ENCODE measurements around the gene A1CF.

Gene A1CF

DNA sequence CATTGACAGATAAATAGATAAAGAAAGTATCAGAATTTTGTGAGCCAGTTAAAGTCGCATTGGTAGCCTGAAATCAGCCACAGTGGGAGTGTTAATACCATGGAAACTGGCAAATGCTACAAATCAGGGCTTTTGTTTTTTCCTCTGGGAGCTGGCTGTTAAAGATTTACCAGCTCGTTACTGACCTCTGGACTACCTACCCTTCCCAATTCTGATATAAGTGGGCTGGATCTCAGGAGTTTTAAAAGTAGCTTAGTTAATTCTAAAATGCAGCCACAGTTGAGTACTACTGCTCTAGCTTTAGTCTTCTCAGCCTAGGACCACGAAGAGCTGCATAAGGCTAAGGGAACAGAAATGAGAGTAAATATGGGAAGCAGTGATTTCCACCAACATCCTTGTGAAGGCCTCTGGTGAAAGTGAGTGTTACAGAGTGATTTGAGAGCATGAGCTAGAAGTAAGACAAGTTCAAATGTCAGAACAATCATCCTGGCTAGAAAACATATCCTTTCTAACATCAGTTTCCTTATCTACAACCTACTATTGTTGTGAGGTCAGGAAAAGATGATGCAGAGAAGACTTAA is 53.2 kb downstream of the A1CF start:
- H3K27me3 ChIP-seq (ENCODE audit: insufficient read depth, low read length, poor library complexity) = no peaks in the 10 kb centered on the region
- no peak overlapping the region for H2AFZ ChIP-seq (ENCODE audit: low read depth, low read length)
- H3K36me3 ChIP-seq (ENCODE audit: insufficient read depth, low read length) = no peaks in the 10 kb centered on the region
- no peaks in the 10 kb centered on the region for H3K79me2 ChIP-seq (ENCODE audit: insufficient read depth, low read length)
- no peak overlapping the region for H3K4me3 ChIP-seq (ENCODE audit: low read depth in 1 of 2, low read length in 2 of 2)
- DNase-seq (no peak), ATAC-seq (ENCODE audit: insufficient read depth, low read depth) (no peak)
- TF ChIP-seq EZH2 (IDR thresholded peaks at IDR 0.05; ENCODE audit: borderline replicate concordance, low read depth, low read length, severe bottlenecking) = no peak
- TF ChIP-seq, protein P1, sequence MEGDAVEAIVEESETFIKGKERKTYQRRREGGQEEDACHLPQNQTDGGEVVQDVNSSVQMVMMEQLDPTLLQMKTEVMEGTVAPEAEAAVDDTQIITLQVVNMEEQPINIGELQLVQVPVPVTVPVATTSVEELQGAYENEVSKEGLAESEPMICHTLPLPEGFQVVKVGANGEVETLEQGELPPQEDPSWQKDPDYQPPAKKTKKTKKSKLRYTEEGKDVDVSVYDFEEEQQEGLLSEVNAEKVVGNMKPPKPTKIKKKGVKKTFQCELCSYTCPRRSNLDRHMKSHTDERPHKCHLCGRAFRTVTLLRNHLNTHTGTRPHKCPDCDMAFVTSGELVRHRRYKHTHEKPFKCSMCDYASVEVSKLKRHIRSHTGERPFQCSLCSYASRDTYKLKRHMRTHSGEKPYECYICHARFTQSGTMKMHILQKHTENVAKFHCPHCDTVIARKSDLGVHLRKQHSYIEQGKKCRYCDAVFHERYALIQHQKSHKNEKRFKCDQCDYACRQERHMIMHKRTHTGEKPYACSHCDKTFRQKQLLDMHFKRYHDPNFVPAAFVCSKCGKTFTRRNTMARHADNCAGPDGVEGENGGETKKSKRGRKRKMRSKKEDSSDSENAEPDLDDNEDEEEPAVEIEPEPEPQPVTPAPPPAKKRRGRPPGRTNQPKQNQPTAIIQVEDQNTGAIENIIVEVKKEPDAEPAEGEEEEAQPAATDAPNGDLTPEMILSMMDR (IDR thresholded peaks at IDR 0.05; ENCODE audit: borderline replicate concordance, extremely low read depth, low read length, poor library complexity, severe bottlenecking) = no peak
- H3K9ac ChIP-seq (ENCODE audit: low read depth, low read length) = no peak overlapping the region
- H3K4me1 ChIP-seq (ENCODE audit: insufficient read depth, low read length) = no peaks in the 10 kb centered on the region
- no peak overlapping the region for H3K27ac ChIP-seq (ENCODE audit: low read length)
- H4K20me1 ChIP-seq (ENCODE audit: insufficient read depth, low read length) = no peaks in the 10 kb centered on the region
- H3K4me2 ChIP-seq (ENCODE audit: insufficient read depth, low read length) = no peak overlapping the region
- H3K9me3 ChIP-seq (ENCODE audit: insufficient read depth, low read length, severe bottlenecking) = no peaks in the 10 kb centered on the region

DNA sequence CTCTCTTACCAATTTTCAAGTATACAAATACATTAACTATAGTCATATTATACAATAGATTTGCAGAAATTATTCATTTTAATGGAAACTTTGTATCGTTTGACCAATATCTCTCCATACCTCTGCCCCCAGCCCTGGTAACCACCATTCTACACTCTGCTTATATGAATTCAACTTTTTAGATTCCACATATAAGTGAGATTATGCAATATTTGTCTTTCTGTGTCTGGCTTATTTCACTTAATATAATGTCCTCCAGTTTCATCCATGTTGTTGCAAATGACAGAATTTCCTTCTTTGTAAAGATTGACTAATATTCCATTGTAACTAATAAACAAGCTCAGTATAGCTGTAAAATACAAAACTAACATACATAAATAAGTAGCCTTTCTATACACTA is 55.4 kb downstream of the A1CF start:
- H3K27me3 ChIP-seq (ENCODE audit: insufficient read depth, low read length, poor library complexity) = no peaks in the 10 kb centered on the region
- H3K36me3 ChIP-seq (ENCODE audit: insufficient read depth, low read length) = no peaks in the 10 kb centered on the region
- no peak overlapping the region for H3K4me2 ChIP-seq (ENCODE audit: insufficient read depth, low read length)
- no peak overlapping the region for H3K27ac ChIP-seq (ENCODE audit: low read length)
- no peak for DNase-seq
- no peak overlapping the region for H2AFZ ChIP-seq (ENCODE audit: low read depth, low read length)
- H3K9me3 ChIP-seq (ENCODE audit: insufficient read depth, low read length, severe bottlenecking) = no peaks in the 10 kb centered on the region
- H3K4me3 ChIP-seq (ENCODE audit: low read depth in 1 of 2, low read length in 2 of 2) = no peak overlapping the region
- H3K9ac ChIP-seq (ENCODE audit: low read depth, low read length) = no peak overlapping the region
- TF ChIP-seq EZH2 (IDR thresholded peaks at IDR 0.05; ENCODE audit: borderline replicate concordance, low read depth, low read length, severe bottlenecking) = no peak
- TF ChIP-seq, protein P1 (IDR thresholded peaks at IDR 0.05; ENCODE audit: borderline replicate concordance, extremely low read depth, low read length, poor library complexity, severe bottlenecking) = no peak
- H4K20me1 ChIP-seq (ENCODE audit: insufficient read depth, low read length) = no peaks in the 10 kb centered on the region
- no peaks in the 10 kb centered on the region for H3K4me1 ChIP-seq (ENCODE audit: insufficient read depth, low read length)
- no peak for ATAC-seq (ENCODE audit: insufficient read depth, low read depth)
- H3K79me2 ChIP-seq (ENCODE audit: insufficient read depth, low read length) = no peaks in the 10 kb centered on the region

DNA sequence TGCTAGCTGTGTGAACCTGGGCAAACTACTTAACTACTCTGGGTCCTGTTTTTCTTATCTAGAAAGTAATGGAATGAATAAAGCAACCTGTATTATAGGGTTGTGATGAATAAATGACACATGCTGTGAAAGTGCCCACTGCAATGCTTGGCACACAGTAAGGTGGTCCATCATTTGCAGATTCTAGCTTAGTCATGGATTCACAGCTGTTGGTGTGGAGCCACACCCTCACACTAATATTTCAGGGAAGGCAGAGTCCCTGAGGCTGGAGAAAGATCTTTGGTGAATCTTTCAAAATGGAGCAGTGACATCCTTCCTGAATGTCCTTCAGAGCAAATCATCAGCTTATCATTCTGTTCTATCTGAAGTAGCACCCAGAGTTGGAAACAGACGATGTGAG is 60.6 kb downstream of the A1CF start:
- Histone ChIP-seq H2AFZ (ENCODE audit: low read depth, low read length) (no peak overlapping the region), H3K27ac (ENCODE audit: low read length) (no peak overlapping the region), H3K9ac (ENCODE audit: low read depth, low read length) (no peak overlapping the region), H3K27me3 (ENCODE audit: insufficient read depth, low read length, poor library complexity) (no peaks in the 10 kb centered on the region), H3K9me3 (ENCODE audit: insufficient read depth, low read length, severe bottlenecking) (no peaks in the 10 kb centered on the region), H3K36me3 (ENCODE audit: insufficient read depth, low read length) (no peaks in the 10 kb centered on the region), H4K20me1 (ENCODE audit: insufficient read depth, low read length) (no peaks in the 10 kb centered on the region), H3K4me1 (ENCODE audit: insufficient read depth, low read length) (no peaks in the 10 kb centered on the region), H3K4me3 (ENCODE audit: low read depth in 1 of 2, low read length in 2 of 2) (no peak overlapping the region), H3K4me2 (ENCODE audit: insufficient read depth, low read length) (no peak overlapping the region), H3K79me2 (ENCODE audit: insufficient read depth, low read length) (no peaks in the 10 kb centered on the region)
- no peak for DNase-seq
- ATAC-seq (ENCODE audit: insufficient read depth, low read depth) = no peak
- TF ChIP-seq, protein P1 (IDR thresholded peaks at IDR 0.05; ENCODE audit: borderline replicate concordance, extremely low read depth, low read length, poor library complexity, severe bottlenecking) = no peak
- no peak for TF ChIP-seq EZH2 (IDR thresholded peaks at IDR 0.05; ENCODE audit: borderline replicate concordance, low read depth, low read length, severe bottlenecking)

DNA sequence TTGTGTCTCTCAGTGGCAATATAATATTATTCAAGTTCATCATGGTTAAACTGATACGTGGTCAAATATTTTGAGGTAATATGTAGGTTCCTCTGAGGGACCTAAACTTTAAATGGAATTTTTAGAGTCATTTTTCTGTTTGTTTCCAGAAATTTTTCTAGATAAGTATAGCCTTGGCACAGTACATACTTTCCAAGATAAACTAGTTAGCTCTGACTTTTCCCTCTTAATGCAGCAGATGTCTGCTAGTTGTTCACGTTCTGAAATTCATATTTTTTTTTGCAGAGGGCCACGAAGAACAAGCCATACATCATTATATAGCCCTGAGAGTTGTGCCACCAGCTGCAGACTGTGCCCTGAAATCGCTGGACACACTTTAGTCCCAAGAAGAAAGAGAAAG is 61.6 kb downstream of the A1CF start:
- Histone ChIP-seq H3K27ac (ENCODE audit: low read length) (no peak overlapping the region), H3K36me3 (ENCODE audit: insufficient read depth, low read length) (no peaks in the 10 kb centered on the region), H3K79me2 (ENCODE audit: insufficient read depth, low read length) (no peaks in the 10 kb centered on the region), H3K27me3 (ENCODE audit: insufficient read depth, low read length, poor library complexity) (no peaks in the 10 kb centered on the region), H3K4me3 (ENCODE audit: low read depth in 1 of 2, low read length in 2 of 2) (no peak overlapping the region), H3K4me2 (ENCODE audit: insufficient read depth, low read length) (no peak overlapping the region), H4K20me1 (ENCODE audit: insufficient read depth, low read length) (no peaks in the 10 kb centered on the region), H2AFZ (ENCODE audit: low read depth, low read length) (no peak overlapping the region), H3K9me3 (ENCODE audit: insufficient read depth, low read length, severe bottlenecking) (no peaks in the 10 kb centered on the region), H3K9ac (ENCODE audit: low read depth, low read length) (no peak overlapping the region), H3K4me1 (ENCODE audit: insufficient read depth, low read length) (no peaks in the 10 kb centered on the region)
- TF ChIP-seq, protein P1 (IDR thresholded peaks at IDR 0.05; ENCODE audit: borderline replicate concordance, extremely low read depth, low read length, poor library complexity, severe bottlenecking) = no peak
- TF ChIP-seq EZH2 (IDR thresholded peaks at IDR 0.05; ENCODE audit: borderline replicate concordance, low read depth, low read length, severe bottlenecking) = no peak
- ATAC-seq (ENCODE audit: insufficient read depth, low read depth) (no peak), DNase-seq (no peak)

All from DND-41 (cell line).